Neural cell (in vitro differentiated cells): ENCODE data around the gene TOB1.

Experiments
- CTCF ChIP-seq: fragments of 450-650 bp; IDR thresholded peaks from 2 replicates; pipeline ENCODE4 v1.5.1; 2014; ENCODE audit warnings: antibody characterized with exemption, mild to moderate bottlenecking, moderate library complexity; ENCODE audit not compliant: poor library complexity, severe bottlenecking
- EP300 ChIP-seq: fragments of 450-650 bp; conservative IDR thresholded peaks from 2 replicates; pipeline ENCODE4 v1.6.1; 2014; ENCODE audit warnings: antibody characterized with exemption, mild to moderate bottlenecking, moderate library complexity; ENCODE audit not compliant: poor library complexity, severe bottlenecking
- EZH2 ChIP-seq: fragments of 200-600, 300-800 bp; shearing (Covaris generic), sonication (generic); IDR thresholded peaks from 2 replicates; pipeline ENCODE4 v1.6.1; 2014; ENCODE audit warnings: antibody characterized with exemption, low read length, borderline replicate concordance, mild to moderate bottlenecking; ENCODE audit not compliant: insufficient read depth, poor library complexity, severe bottlenecking
- POLR2AphosphoS5 ChIP-seq: IDR thresholded peaks from 2 replicates; pipeline ENCODE4 v1.6.1; 2012
- REST ChIP-seq: IDR thresholded peaks from 2 replicates; pipeline ENCODE4 v1.6.1; 2012; ENCODE audit warnings: borderline replicate concordance
- SMC3 ChIP-seq: fragments of 450-650 bp; conservative IDR thresholded peaks from 2 replicates; pipeline ENCODE4 v1.6.1; 2014; ENCODE audit warnings: antibody characterized with exemption, mild to moderate bottlenecking, moderate library complexity; ENCODE audit not compliant: poor library complexity
- TAF1 ChIP-seq: IDR thresholded peaks from 2 replicates; pipeline ENCODE4 v1.6.1; 2012; ENCODE audit warnings: low read depth

DNA sequence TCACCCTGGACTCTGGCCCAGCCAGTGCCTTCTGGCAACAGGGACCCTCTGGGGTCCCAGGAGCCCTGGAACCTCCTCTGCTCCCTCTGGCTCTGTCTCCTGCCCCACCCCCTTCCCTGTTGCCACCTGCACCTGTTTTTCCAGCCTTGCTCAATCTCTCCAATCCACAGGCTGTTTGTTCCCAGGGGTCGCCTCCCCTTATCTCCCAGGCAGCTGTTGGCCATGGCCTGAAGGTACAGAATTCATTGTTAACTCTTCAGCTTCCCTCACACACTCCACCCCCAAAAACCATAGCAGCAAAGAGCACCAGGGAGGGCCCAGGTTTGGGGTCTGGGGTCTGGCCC lies 39.3 kb upstream of the TOB1 start:
- TF ChIP-seq CTCF: no peak
- TF ChIP-seq TAF1: no peak
- TF ChIP-seq REST: no peak
- no peak for TF ChIP-seq POLR2AphosphoS5
- no peak for TF ChIP-seq SMC3
- no peak for TF ChIP-seq EP300
- TF ChIP-seq EZH2: no peak
